ENCODE measurements around the gene SDK1. TPM values are rescaled to one million over a fixed set of nuclear protein-coding genes. Genes with fewer than 3 reads are reported as not detected.

Gene SDK1
- polyA plus RNA-seq, 2 of the 4 experiments (the other 2 are of a cell fraction): 0.12 to 0.28 TPM

DNA sequence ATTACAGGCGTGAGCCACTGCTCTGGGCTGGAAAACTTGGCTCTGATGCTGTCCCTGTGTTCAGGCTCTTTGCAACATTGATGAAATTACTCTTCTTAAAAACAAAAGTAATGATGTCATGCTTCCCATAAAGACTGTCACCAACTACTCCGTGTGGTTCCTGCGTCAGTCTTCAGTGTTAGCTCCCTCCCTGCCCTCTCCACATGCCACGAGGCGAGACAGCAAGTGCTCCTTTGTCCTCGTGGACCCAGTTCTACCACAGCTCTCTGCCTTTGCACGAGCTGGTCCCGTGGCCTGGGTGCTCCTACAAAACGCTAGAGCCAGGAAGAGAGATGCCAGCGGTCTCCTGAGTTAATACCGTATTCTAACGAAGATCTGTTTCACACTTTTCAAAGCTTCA lies 194.5 kb downstream of the SDK1 start:
- POLR2A ChIA-PET: no interaction called here

GRCh38 chr7:3495954-3496353 lies 194.9 kb downstream of the SDK1 start:
- TF ChIP-seq FOSL2 (IDR thresholded peaks at IDR 0.05) (no peak), FOSL2 (CRISPR knock-in tag; IDR thresholded peaks at IDR 0.05) (no peak), MAX (IDR thresholded peaks at IDR 0.05) (no peak), ZNF302 (CRISPR knock-in tag; IDR thresholded peaks at IDR 0.05) (no peak), RAD21 (conservative IDR thresholded peaks at IDR 0.05 in 1 of 2, IDR thresholded peaks at IDR 0.05 in 1 of 2) (no peak), E2F6 (IDR thresholded peaks at IDR 0.05; ENCODE audit: borderline replicate concordance, low read depth) (no peak), EHF (CRISPR knock-in tag; IDR thresholded peaks at IDR 0.05) (no peak), NPAS2 (CRISPR knock-in tag; IDR thresholded peaks at IDR 0.05; ENCODE audit: borderline replicate concordance) (no peak), HOXB5 (CRISPR knock-in tag; IDR thresholded peaks at IDR 0.05) (no peak), CBX8 (IDR thresholded peaks at IDR 0.05) (no peak)
- TF ChIP-seq, protein P1, sequence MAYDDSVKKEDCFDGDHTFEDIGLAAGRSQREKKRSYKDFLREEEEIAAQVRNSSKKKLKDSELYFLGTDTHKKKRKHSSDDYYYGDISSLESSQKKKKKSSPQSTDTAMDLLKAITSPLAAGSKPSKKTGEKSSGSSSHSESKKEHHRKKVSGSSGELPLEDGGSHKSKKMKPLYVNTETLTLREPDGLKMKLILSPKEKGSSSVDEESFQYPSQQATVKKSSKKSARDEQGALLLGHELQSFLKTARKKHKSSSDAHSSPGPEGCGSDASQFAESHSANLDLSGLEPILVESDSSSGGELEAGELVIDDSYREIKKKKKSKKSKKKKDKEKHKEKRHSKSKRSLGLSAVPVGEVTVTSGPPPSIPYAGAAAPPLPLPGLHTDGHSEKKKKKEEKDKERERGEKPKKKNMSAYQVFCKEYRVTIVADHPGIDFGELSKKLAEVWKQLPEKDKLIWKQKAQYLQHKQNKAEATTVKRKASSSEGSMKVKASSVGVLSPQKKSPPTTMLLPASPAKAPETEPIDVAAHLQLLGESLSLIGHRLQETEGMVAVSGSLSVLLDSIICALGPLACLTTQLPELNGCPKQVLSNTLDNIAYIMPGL (CRISPR knock-in tag; IDR thresholded peaks at IDR 0.05; ENCODE audit: borderline replicate concordance): no peak
- ChIA-PET POLR2A (no interaction called here), CTCF (interaction anchor here (0.7 to 2.6 kb wide), 3 partner anchors 14 to 682 kb away, joined by 3 to 9 read pairs (median 3); no protein-coding TSS in a partner anchor)
- Histone ChIP-seq H3K4me3 (no peak overlapping the region), H3K9me3 (no peaks in the 10 kb centered on the region), H3K4me1 (peaks cover 9% of the 10 kb centered on the region; the same call in 2 of the 3 replicates), H3K4me2 (no peak overlapping the region), H3K27ac (no peak overlapping the region)
- ATAC-seq (no peak), DNase-seq (ENCODE audit: low read depth in 1 of 2, low spot score in 1 of 2) (no peak), FAIRE-seq (no peak)
- 69% methylated on average over 5 of the region's 5 CpGs for WGBS (ENCODE audit: missing lambda C conversion rate)

More for the DNA sequence above, 194.5 kb downstream of the SDK1 start:
- TF ChIP-seq ZFP36 (IDR thresholded peaks at IDR 0.05; ENCODE audit: borderline replicate concordance, partially characterized antibody): no peak
- TF ChIP-seq HOXA7 (CRISPR knock-in tag; IDR thresholded peaks at IDR 0.05): no peak
- no peak for TF ChIP-seq PBX3 (IDR thresholded peaks at IDR 0.05)
- TF ChIP-seq MAFK (IDR thresholded peaks at IDR 0.05; ENCODE audit: partially characterized antibody): no peak
- no peak for TF ChIP-seq CEBPB (IDR thresholded peaks at IDR 0.05)
- no peak for TF ChIP-seq MAX (IDR thresholded peaks at IDR 0.05)
- TF ChIP-seq ZNF302 (CRISPR knock-in tag; IDR thresholded peaks at IDR 0.05): no peak
- no peak for TF ChIP-seq NPAS2 (CRISPR knock-in tag; IDR thresholded peaks at IDR 0.05; ENCODE audit: borderline replicate concordance)
- no peak for TF ChIP-seq ESRRA (IDR thresholded peaks at IDR 0.05; ENCODE audit: borderline replicate concordance, low read length)
- no peak for TF ChIP-seq RFX5 (IDR thresholded peaks at IDR 0.05)
- TF ChIP-seq, protein P2, sequence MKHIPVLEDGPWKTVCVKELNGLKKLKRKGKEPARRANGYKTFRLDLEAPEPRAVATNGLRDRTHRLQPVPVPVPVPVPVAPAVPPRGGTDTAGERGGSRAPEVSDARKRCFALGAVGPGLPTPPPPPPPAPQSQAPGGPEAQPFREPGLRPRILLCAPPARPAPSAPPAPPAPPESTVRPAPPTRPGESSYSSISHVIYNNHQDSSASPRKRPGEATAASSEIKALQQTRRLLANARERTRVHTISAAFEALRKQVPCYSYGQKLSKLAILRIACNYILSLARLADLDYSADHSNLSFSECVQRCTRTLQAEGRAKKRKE (CRISPR knock-in tag; IDR thresholded peaks at IDR 0.05; ENCODE audit: low read depth): no peak
- no peak for TF ChIP-seq JUN (IDR thresholded peaks at IDR 0.05)
- TF ChIP-seq RAD21 (conservative IDR thresholded peaks at IDR 0.05 in 1 of 2, IDR thresholded peaks at IDR 0.05 in 1 of 2): no peak
- no peak for TF ChIP-seq POLR2A (IDR thresholded peaks at IDR 0.05; ENCODE audit: low read length)
- no peak for TF ChIP-seq HOXB13 (CRISPR knock-in tag; IDR thresholded peaks at IDR 0.05; ENCODE audit: low read depth)
- no peak for TF ChIP-seq NR3C1 (IDR thresholded peaks at IDR 0.05)
- WGBS (ENCODE audit: missing lambda C conversion rate): 57% methylated on average over 12 of the region's 12 CpGs
- DNase-seq (ENCODE audit: low read depth in 1 of 2, low spot score in 1 of 2): no peak
- no peak overlapping the region for H3K4me2 ChIP-seq
- no peak overlapping the region for H3K4me3 ChIP-seq
- CTCF ChIA-PET: interaction anchor here (0.6 to 2.6 kb wide), 4 partner anchors 13 to 92 kb away, joined by 3 to 9 read pairs (median 3); no protein-coding TSS in a partner anchor
- no peaks in the 10 kb centered on the region for H3K9me3 ChIP-seq
- H3K4me1 ChIP-seq: peaks cover 9% of the 10 kb centered on the region; the same call in 2 of the 3 replicates
- no peak for ATAC-seq
- H3K27ac ChIP-seq: no peak overlapping the region
- FAIRE-seq: no peak

Data from A549 (cell line).